LNCaP clone FGC (cell line): Measurements from ENCODE around the gene SNX8.

Source experiments
- DNase-seq: peaks from one replicate; pipeline ENCODE4 v3.0.0-alpha.2; 2011; ENCODE audit warnings: low read depth
- H3K4me3 ChIP-seq: 2 replicates; pipeline ENCODE4 v1.5.1; 2011; ENCODE audit warnings: mild to moderate bottlenecking, low read depth, low read length, control low read depth
- TF ChIP-seq, protein P1 (sequence below): IDR thresholded peaks from 2 replicates; pipeline ENCODE4 v1.5.1; 2012; ENCODE audit warnings: mild to moderate bottlenecking; ENCODE audit not compliant: control insufficient read depth, insufficient read depth; ENCODE audit errors: extremely low read depth

SNX8 gene

DNA sequence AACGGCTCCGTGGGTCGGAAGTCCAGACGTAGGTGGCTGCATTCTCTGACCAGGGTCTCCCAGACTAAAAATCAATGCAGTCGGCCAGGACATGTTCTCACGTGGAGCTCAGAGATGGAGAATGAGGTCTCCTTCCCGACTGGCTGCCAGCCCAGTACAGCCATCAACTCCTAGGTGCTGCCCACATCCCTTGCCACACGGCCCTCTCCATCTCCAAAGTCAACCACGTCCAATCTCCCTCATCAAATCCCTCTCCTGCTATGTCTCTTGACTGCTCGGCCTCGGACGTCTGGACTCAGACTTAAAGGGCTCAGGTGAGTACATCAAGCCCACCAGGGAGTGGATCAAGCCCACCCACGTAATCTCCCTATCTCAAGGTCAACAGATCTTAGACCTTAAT, 88.4 kb downstream of the SNX8 start:
- TF ChIP-seq, protein P1, sequence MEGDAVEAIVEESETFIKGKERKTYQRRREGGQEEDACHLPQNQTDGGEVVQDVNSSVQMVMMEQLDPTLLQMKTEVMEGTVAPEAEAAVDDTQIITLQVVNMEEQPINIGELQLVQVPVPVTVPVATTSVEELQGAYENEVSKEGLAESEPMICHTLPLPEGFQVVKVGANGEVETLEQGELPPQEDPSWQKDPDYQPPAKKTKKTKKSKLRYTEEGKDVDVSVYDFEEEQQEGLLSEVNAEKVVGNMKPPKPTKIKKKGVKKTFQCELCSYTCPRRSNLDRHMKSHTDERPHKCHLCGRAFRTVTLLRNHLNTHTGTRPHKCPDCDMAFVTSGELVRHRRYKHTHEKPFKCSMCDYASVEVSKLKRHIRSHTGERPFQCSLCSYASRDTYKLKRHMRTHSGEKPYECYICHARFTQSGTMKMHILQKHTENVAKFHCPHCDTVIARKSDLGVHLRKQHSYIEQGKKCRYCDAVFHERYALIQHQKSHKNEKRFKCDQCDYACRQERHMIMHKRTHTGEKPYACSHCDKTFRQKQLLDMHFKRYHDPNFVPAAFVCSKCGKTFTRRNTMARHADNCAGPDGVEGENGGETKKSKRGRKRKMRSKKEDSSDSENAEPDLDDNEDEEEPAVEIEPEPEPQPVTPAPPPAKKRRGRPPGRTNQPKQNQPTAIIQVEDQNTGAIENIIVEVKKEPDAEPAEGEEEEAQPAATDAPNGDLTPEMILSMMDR, result no peak
- no peak overlapping the region for H3K4me3 ChIP-seq

DNA sequence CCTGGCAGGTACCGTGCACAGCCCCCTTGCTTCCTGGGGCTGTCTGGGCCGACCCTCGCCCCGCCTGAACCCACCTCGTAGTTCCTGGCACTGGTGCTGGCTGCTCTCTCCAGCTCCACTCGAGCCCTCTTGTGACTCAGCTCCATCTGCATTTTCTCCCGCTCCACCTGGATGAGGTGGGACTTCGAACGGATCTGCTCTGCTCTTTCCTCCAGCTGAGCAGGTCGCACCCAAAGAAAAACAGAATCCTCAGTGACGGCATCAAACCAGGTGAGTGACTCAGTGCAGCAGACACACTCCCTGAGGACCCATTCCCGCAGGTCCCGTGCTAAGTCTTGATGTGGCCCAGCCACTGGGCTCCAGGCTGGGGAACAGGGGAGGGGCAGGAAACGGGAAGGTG, 88.9 kb downstream of the SNX8 start:
- TF ChIP-seq, protein P1, result no peak
- no peak overlapping the region for H3K4me3 ChIP-seq
- no peak for DNase-seq

More for the DNA sequence above, 88.4 kb downstream of the SNX8 start:
- no peak for DNase-seq

DNA sequence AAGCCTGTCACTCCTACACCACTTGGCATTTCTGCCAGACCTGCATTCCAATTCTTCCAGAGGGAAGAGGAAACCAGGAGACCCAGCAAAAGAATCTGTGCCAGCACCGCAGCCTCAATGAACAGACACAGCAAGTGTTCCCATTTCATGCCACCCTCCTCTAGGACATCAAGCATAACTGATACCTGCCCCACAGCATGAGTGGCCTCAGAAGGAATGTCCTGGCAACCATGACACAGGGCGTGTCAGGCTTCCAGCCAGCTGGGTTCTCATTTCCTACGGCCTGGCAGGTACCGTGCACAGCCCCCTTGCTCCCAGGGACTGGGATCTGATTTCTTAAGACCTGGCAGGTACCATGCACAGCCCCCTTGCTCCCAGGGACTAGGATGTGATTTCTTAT, 89.3 kb downstream of the SNX8 start:
- TF ChIP-seq, protein P1, result no peak
- DNase-seq, result no peak
- no peak overlapping the region for H3K4me3 ChIP-seq

DNA sequence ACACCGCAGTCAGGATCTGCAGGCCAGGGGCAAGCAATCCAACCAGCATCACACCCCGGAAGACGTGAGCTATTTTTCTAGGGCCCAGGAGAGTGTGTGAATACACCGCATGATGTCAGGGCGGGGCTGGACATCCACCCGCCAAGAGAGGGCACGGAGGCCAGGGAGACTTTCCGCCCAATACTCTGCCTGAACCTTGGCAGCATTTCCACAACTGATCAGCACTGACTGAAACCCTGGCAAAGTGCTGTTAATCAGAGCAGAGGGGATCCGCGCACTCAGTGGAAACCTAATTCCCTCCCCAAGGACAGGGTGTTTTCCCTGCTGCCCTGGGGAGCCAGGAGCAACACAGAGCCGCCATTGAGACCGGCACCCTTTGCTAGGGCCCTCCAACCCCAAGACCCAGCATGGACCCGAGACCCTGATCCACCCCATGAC, 89.7 kb downstream of the SNX8 start:
- TF ChIP-seq, protein P1, result no peak
- no peak overlapping the region for H3K4me3 ChIP-seq
- DNase-seq, result no peak

DNA sequence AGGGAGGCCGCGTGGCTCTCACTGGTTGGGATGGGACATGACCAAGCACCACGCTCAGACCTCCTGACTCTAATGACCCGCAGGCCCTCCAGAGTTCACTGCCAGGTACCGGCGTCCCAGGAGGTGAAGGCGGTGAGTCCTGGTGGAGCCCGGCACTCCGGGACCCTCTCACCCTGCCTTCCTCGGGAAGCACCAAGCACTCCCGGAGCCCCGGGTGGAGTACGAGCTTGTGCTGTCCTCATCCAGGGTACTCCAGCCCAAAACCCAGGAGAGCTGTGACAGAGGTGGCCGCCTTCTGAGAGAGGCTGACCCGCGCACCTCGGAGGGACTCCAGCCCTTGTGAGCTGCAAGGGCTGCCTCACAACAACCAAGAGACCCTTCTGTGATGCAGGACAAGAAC, 90.9 kb downstream of the SNX8 start:
- TF ChIP-seq, protein P1, result no peak
- H3K4me3 ChIP-seq, result no peak overlapping the region
- no peak for DNase-seq

DNA sequence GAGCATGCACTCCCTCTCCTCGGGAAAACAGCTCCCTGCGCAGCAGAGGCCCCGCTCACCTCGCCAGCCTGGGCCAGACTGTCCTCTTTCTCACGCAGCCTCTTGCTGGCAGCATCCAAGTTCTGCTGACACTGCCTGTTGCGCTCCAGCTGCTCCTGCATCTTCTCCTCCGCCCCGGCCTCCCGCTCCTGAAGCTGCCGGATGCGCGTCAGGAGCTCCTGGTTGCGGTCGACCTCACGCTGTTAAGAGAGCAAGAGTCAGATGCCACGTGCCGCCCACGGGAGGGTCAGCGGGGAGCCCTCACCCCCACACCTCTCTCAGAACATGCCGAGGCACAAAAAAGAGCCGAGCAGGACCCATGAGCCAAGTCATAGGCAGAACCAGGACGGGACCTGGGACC, 91.7 kb downstream of the SNX8 start:
- DNase-seq, result no peak
- TF ChIP-seq, protein P1, result no peak
- no peak overlapping the region for H3K4me3 ChIP-seq

DNA sequence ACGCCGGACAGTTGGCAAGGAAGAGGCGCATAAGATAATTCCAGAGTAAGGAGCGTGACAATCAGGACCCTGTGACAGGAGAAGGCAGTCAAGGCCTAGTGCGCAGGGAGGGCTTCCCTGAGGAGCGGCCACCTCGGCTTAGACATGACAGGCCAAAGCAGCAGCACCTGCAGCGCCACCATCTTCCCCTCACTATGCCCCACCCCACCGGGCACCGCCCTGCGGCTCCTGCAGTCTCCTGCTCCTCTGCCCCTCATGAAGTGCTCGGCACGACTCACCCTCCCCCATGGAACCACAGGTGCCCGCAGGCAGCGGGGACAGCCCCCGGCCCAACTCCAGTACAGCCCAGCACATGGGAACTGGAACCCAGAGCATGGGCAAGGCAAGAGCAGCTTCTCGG, 93.3 kb downstream of the SNX8 start:
- no peak overlapping the region for H3K4me3 ChIP-seq
- TF ChIP-seq, protein P1, result no peak
- no peak for DNase-seq
